ENCODE results near the gene NINL.

DNA sequence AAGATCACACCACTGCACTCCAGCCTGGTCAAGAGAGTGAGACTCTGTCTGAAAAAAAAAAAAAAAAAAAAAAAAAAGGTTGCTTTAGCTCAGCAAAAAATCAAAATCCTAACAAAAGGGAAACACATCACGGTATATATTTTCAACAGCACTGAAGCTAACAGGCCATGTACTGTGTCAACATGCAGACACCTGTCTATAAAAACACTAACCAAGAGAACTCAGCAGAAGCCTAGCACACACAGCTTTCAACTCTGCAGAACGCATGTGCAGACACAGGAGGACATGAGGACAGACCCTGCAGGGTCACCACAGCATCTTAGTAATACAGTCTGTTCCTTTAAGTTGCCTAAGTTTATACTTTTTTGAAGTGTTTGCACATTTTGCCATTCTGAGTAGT lies 13.5 kb downstream of the NINL start:
- TF ChIP-seq, protein P1, sequence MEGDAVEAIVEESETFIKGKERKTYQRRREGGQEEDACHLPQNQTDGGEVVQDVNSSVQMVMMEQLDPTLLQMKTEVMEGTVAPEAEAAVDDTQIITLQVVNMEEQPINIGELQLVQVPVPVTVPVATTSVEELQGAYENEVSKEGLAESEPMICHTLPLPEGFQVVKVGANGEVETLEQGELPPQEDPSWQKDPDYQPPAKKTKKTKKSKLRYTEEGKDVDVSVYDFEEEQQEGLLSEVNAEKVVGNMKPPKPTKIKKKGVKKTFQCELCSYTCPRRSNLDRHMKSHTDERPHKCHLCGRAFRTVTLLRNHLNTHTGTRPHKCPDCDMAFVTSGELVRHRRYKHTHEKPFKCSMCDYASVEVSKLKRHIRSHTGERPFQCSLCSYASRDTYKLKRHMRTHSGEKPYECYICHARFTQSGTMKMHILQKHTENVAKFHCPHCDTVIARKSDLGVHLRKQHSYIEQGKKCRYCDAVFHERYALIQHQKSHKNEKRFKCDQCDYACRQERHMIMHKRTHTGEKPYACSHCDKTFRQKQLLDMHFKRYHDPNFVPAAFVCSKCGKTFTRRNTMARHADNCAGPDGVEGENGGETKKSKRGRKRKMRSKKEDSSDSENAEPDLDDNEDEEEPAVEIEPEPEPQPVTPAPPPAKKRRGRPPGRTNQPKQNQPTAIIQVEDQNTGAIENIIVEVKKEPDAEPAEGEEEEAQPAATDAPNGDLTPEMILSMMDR (IDR thresholded peaks at IDR 0.05; ENCODE audit: low read depth, low read length): no peak
- TF ChIP-seq POLR2A (IDR thresholded peaks at IDR 0.05; ENCODE audit: extremely low read depth, insufficient read length) (no peak), MYC (IDR thresholded peaks at IDR 0.05; ENCODE audit: low read depth, low read length) (no peak)
- TF ChIP-seq, protein P2, sequence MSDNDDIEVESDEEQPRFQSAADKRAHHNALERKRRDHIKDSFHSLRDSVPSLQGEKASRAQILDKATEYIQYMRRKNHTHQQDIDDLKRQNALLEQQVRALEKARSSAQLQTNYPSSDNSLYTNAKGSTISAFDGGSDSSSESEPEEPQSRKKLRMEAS (IDR thresholded peaks at IDR 0.05; ENCODE audit: low read depth, low read length): no peak

Data from NB4 (cell line).